K562 (cell line): ENCODE results near the gene FBLN2. TPM values are rescaled to one million over a fixed set of nuclear protein-coding genes. Genes with fewer than 3 reads are reported as not detected.

Experiments used
- ATAC-seq: fragments of 200-7000 bp; cut with Tn5 transposase; 3 replicates; pipeline ENCODE4 v1.9.1; 2020; ENCODE audit warnings: moderate library complexity
- BruUV-seq: library from RNA; stranded (reverse); fragments of 400-500 nt; replicated peaks from 2 replicates; lab custom pipeline; 2021; lab: Mats Ljungman, UMichigan
- CTCF ChIA-PET: fragments of 300-600 bp; formaldehyde crosslinking; extraction: SDS; loops from one replicate; lab custom pipeline; 2021; ENCODE audit warnings: low intra/inter-chr PET ratio; lab: Yijun Ruan, JAX
- POLR2A ChIA-PET: fragments of 300-600, 350-650 bp; sonication (Branson Sonifier 250); formaldehyde crosslinking; extraction: SDS; loops from one replicate; lab custom pipeline; 2021; ENCODE audit warnings: antibody characterized with exemption, inconsistent platforms; lab: Yijun Ruan, JAX
- DNase-seq, 4 experiments: peaks; one replicate each; pipeline versions ENCODE4 v3.0.0 to v3.0.0-alpha.2; 2011 to 2018; ENCODE audit warnings: low spot score in 3 of 4, mixed read lengths in 3 of 4; ENCODE audit errors: extremely low read depth in 1 of 4
- FAIRE-seq: peaks from 2 replicates; lab custom pipeline; 2011; peaks lifted over from hg19 to GRCh38; lab: Jason Lieb, UNC
- H2AFZ ChIP-seq: 2 replicates; pipeline ENCODE4 v1.6.0; 2011; ENCODE audit warnings: low read depth, low read length, control low read depth, inconsistent platforms
- H3K27ac ChIP-seq: fragments of 200-600 bp; 3 replicates; pipeline ENCODE4 v1.8.0; 2011; ENCODE audit warnings: low read depth, mild to moderate bottlenecking, control low read depth, inconsistent platforms, low read length, moderate library complexity, mixed read lengths; ENCODE audit errors: extremely low read depth
- H3K27me3 ChIP-seq, 2 experiments: fragments of 300-600 bp in 1 of 2; 2 replicates in 1 of 2; 3 replicates in 1 of 2; pipeline versions ENCODE4 v1.6.0 to v1.8.0; 2011; ENCODE audit warnings: inconsistent platforms in 2 of 2, low read length in 2 of 2, mild to moderate bottlenecking in 1 of 2, mixed read lengths in 1 of 2, moderate library complexity in 1 of 2; ENCODE audit not compliant: control insufficient read depth in 2 of 2, insufficient read depth in 2 of 2
- H3K36me3 ChIP-seq: fragments of 300-600 bp; 3 replicates; pipeline ENCODE4 v1.8.0; 2011; ENCODE audit warnings: mild to moderate bottlenecking, low read length, inconsistent platforms; ENCODE audit not compliant: control insufficient read depth, insufficient read depth
- H3K4me1 ChIP-seq, 2 experiments: fragments of 200-600 bp in 1 of 2; replicated peaks in 1 of 2; 2 replicates in 1 of 2; 3 replicates in 1 of 2; pipeline versions ENCODE4 v1.5.1 to v1.8.0; 2011; ENCODE audit warnings: inconsistent platforms in 2 of 2, low read length in 2 of 2, mild to moderate bottlenecking in 1 of 2, mixed read lengths in 1 of 2, moderate library complexity in 1 of 2; ENCODE audit not compliant: control insufficient read depth in 2 of 2, insufficient read depth in 2 of 2
- H3K4me2 ChIP-seq: 2 replicates; pipeline ENCODE4 v1.6.1; 2011; ENCODE audit warnings: low read length, control low read depth, inconsistent platforms, mixed read lengths; ENCODE audit not compliant: insufficient read depth
- H3K4me3 ChIP-seq: fragments of 200-600 bp; sonication (generic), shearing (Covaris generic); 2 replicates; pipeline ENCODE4 v1.5.1; 2016; ENCODE audit warnings: control low read depth, inconsistent platforms
- H3K79me2 ChIP-seq: fragments of 200-600 bp; 3 replicates; pipeline ENCODE4 v1.8.0; 2011; ENCODE audit warnings: low read length, inconsistent platforms; ENCODE audit not compliant: control insufficient read depth, insufficient read depth
- H3K9ac ChIP-seq, 2 experiments: 2 replicates each; pipeline versions ENCODE4 v1.6.0 to v1.6.1; 2011; ENCODE audit warnings: low read depth in 2 of 2, low read length in 2 of 2, control low read depth in 1 of 2, inconsistent platforms in 1 of 2, mild to moderate bottlenecking in 1 of 2, mixed read lengths in 1 of 2; ENCODE audit not compliant: insufficient read depth in 1 of 2
- H3K9me1 ChIP-seq: one replicate; pipeline ENCODE4 v1.6.0; 2011; ENCODE audit warnings: inconsistent platforms, mild to moderate bottlenecking, low read length, moderate library complexity; ENCODE audit not compliant: control insufficient read depth, insufficient read depth
- H3K9me3 ChIP-seq: replicated peaks from 2 replicates; pipeline ENCODE4 v1.5.1; 2011; ENCODE audit warnings: low read depth, low read length, inconsistent platforms; ENCODE audit not compliant: control insufficient read depth, insufficient read depth
- H4K20me1 ChIP-seq: replicated peaks from 2 replicates; pipeline ENCODE4 v1.6.1; 2011; ENCODE audit warnings: low read length, inconsistent platforms, mixed read lengths; ENCODE audit not compliant: control insufficient read depth, insufficient read depth
- ARID3B ChIP-seq: fragments of 250-450 bp; sonication (Bioruptor Pico); IDR thresholded peaks from 2 replicates; pipeline ENCODE4 v1.4.0; 2020; ENCODE audit warnings: borderline replicate concordance
- BACH1 ChIP-seq: fragments of 200-800 bp; sonication (Bioruptor generic); IDR thresholded peaks from 2 replicates; pipeline ENCODE4 v1.6.1; 2016; ENCODE audit warnings: missing genetic modification characterization, missing compliant biosample characterization
- ETV6 ChIP-seq, 3 experiments: fragments of 150-350 bp in 1 of 3; sonication (generic) in 1 of 3; formaldehyde crosslinking in 1 of 3; IDR thresholded peaks; 2 replicates each; pipeline versions ENCODE4 v1.6.1 to v1.8.0; 2014 to 2022; ENCODE audit warnings: borderline replicate concordance in 2 of 3, low read depth in 2 of 3, antibody characterized with exemption in 1 of 3, low read length in 1 of 3, mild to moderate bottlenecking in 1 of 3, missing genetic modification reagents in 1 of 3
- FUS ChIP-seq: fragments of 200-400 bp; formaldehyde crosslinking; optimal IDR thresholded peaks from 2 replicates; pipeline ENCODE3; 2017; ENCODE audit warnings: low read depth, low read length
- HMBOX1 ChIP-seq: sonication (generic); IDR thresholded peaks from 2 replicates; pipeline ENCODE4 v1.6.1; 2016
- MITF ChIP-seq: IDR thresholded peaks from 2 replicates; pipeline ENCODE4 v1.6.1; 2014; ENCODE audit warnings: antibody characterized with exemption
- MTA2 ChIP-seq: fragments of 450-650 bp; IDR thresholded peaks from 2 replicates; pipeline ENCODE4 v1.6.1; 2016; ENCODE audit warnings: low read depth
- NR2C2 ChIP-seq, 2 experiments: fragments of 200-800 bp in 1 of 2; sonication (Bioruptor generic) in 1 of 2; sonication (generic) in 1 of 2; formaldehyde crosslinking in 1 of 2; IDR thresholded peaks; 2 replicates each; pipeline versions ENCODE4 v1.6.1 to v1.8.0; 2016 to 2022; ENCODE audit warnings: mild to moderate bottlenecking in 1 of 2, missing compliant biosample characterization in 1 of 2, missing genetic modification characterization in 1 of 2, missing genetic modification reagents in 1 of 2
- NR3C1 ChIP-seq: sonication (generic); formaldehyde crosslinking; IDR thresholded peaks from 2 replicates; pipeline ENCODE4 v1.8.1; 2022; ENCODE audit warnings: missing genetic modification reagents
- PATZ1 ChIP-seq: fragments of 250-450 bp; sonication (Bioruptor Pico); IDR thresholded peaks from 2 replicates; pipeline ENCODE4 v1.5.0; 2020; ENCODE audit warnings: mild to moderate bottlenecking, borderline replicate concordance
- SAP30 ChIP-seq: fragments of 200-600 bp; sonication (generic); IDR thresholded peaks from 2 replicates; pipeline ENCODE4 v1.6.1; 2012; ENCODE audit warnings: borderline replicate concordance, low read depth, mild to moderate bottlenecking, moderate library complexity, low read length, control low read depth, inconsistent platforms; ENCODE audit not compliant: insufficient read depth, poor library complexity, severe bottlenecking
- SMARCA5 ChIP-seq: fragments of 450-650 bp; IDR thresholded peaks from 2 replicates; pipeline ENCODE4 v1.6.1; 2016
- SNRNP70 ChIP-seq: fragments of 200-400 bp; formaldehyde crosslinking; optimal IDR thresholded peaks from 2 replicates; pipeline ENCODE3; 2017; ENCODE audit warnings: low read depth, low read length
- SOX6 ChIP-seq: fragments of 450-650 bp; IDR thresholded peaks from 2 replicates; pipeline ENCODE4 v1.6.1; 2014; ENCODE audit warnings: mild to moderate bottlenecking
- TBL1XR1 ChIP-seq, 2 experiments: IDR thresholded peaks; 2 replicates each; pipeline ENCODE4 v1.6.1; 2012; ENCODE audit warnings: improper control_type of control experiment in 2 of 2, low read length in 2 of 2, mild to moderate bottlenecking in 1 of 2
- TSC22D4 ChIP-seq: fragments of 450-650 bp; IDR thresholded peaks from 2 replicates; pipeline ENCODE4 v1.6.1; 2016; ENCODE audit warnings: missing genetic modification characterization, missing biosample characterization, control low read depth
- WGBS: fragments of 100-300 bp; shearing (Covaris generic); methylation state at CpG from one replicate; pipeline ENCODE4 v1.1.6; 2016; ENCODE audit warnings: low coverage, mixed read lengths; ENCODE audit not compliant: insufficient coverage; ENCODE audit errors: missing lambda C conversion rate; 5-methylcytosine and 5-hydroxymethylcytosine counted together
- in situ Hi-C: fragments of 300-500 bp; cut with MboI; formaldehyde crosslinking; loops from 4 replicates; pipeline ENCODE4 v1.15.0; 2018; ENCODE audit warnings: inconsistent platforms, mixed read lengths
- intact Hi-C: fragments of 100-400 bp; cut with micrococcal nuclease; formaldehyde crosslinking; loops from 2 replicates; pipeline ENCODE4 v1.14.2; 2022
- polyA plus RNA-seq, 8 experiments: library from polyadenylated mRNA; depleted of rRNA in 4 of 8; stranded (reverse) in 5 of 8; unstranded in 3 of 8; fragments of >200 nt; fragmentation: Nextera tagmentation in 2 of 8; fragmentation: Illumina TruSeq in 1 of 8; extraction: Ambion mirVana in 2 of 8; extraction: Trizol in 1 of 8; gene quantifications; 2 replicates each; pipeline versions ENCODE4 v1.2.1 to v1.2.3, GENCODE V29; 2011 to 2014; ENCODE audit warnings: inconsistent platforms in 1 of 8, missing spikeins in 1 of 8
- total RNA-seq, 7 experiments: library from RNA; depleted of rRNA in 6 of 7; stranded (reverse); fragments of >200 nt in 6 of 7; fragmentation: Illumina TruSeq in 2 of 7; extraction: Trizol in 2 of 7; gene quantifications; 2 replicates each; pipeline versions ENCODE4 v1.2.1 to v1.2.3, GENCODE V29; 2011 to 2021; ENCODE audit warnings: low replicate concordance in 1 of 7

Gene FBLN2
- total and polyA plus RNA-seq, 9 of the 15 experiments (the other 6 are each of a cell fraction or from before 2014, with no cell fraction given), result 0.03 to 0.10 (median 0.04) TPM; not detected in 6

- Histone ChIP-seq H3K9ac (no peak overlapping the region), H3K79me2 (no peaks in the 10 kb centered on the region), H3K27me3 (peaks cover 21 to 75% of the 10 kb centered on the region in 2 experiments), H3K9me1 (no peaks in the 10 kb centered on the region), H3K9me3 (no peaks in the 10 kb centered on the region), H4K20me1 (peaks cover 4% of the 10 kb centered on the region; the same call in 1 of the 2 replicates), H3K4me2 (no peak overlapping the region), H2AFZ (no peak overlapping the region), H3K36me3 (no peaks in the 10 kb centered on the region), H3K27ac (no peak overlapping the region), H3K4me3 (no peak overlapping the region), H3K4me1 (peaks cover 0 to 4% of the 10 kb centered on the region in 2 experiments; a peak in 1 of 5 replicates)
- DNase-seq, result no peak
- in situ Hi-C loops, result no loop called here
- TF ChIP-seq SNRNP70 (no peak), FUS (no peak), MITF (no peak), ARID3B (no peak), TSC22D4 (tag) (no peak), NR2C2 (CRISPR knock-in tag; IDR thresholded peaks at IDR 0.05) (no peak), NR2C2 (tag; IDR thresholded peaks at IDR 0.05) (no peak), SAP30 (no peak), NR3C1 (CRISPR knock-in tag) (no peak), SMARCA5 (no peak), PATZ1 (CRISPR knock-in tag) (no peak), SOX6 (no peak), TBL1XR1 (IDR thresholded peaks at IDR 0.05; ENCODE audit: low read length in 2 of 2) (no peak), HMBOX1 (no peak), MTA2 (no peak), BACH1 (tag) (no peak), ETV6 (IDR thresholded peaks at IDR 0.05; ENCODE audit: borderline replicate concordance in 1 of 2, low read depth in 2 of 2, low read length in 1 of 2) (no peak), ETV6 (CRISPR knock-in tag; IDR thresholded peaks at IDR 0.05; ENCODE audit: borderline replicate concordance) (no peak)
- no peak for ATAC-seq
- no TSS peak for BruUV-seq
- WGBS, result 3% methylated on average over 11 of the region's 11 CpGs
- POLR2A ChIA-PET, result no interaction called here
- FAIRE-seq, result no peak
- intact Hi-C loops, result no loop called here
- CTCF ChIA-PET, result interaction anchor here (0.5 kb wide), 1 partner anchor 612 kb away, joined by 3 read pairs; no protein-coding TSS in a partner anchor
These were observed 134.8 kb downstream of the FBLN2 start for GRCh38 chr3:13683772-13684171.
